Breast epithelium (tissue), 3 donors: ENCODE measurements around the gene NEK6.

Source experiments
- CTCF ChIP-seq, 3 donors: fragments of 450-650 bp; IDR thresholded peaks; one replicate each; pipeline ENCODE4 v1.5.1; 2016 to 2017; ENCODE audit warnings: antibody characterized with exemption in 3 of 3, mild to moderate bottlenecking in 3 of 3, moderate library complexity in 3 of 3
- POLR2AphosphoS5 ChIP-seq, 3 donors: sonication (generic); formaldehyde crosslinking; IDR thresholded peaks; one replicate each; pipeline ENCODE4 v1.6.1; 2017; ENCODE audit warnings: antibody characterized with exemption in 3 of 3

GRCh38 chr9:124278054-124278540 lies 20.3 kb downstream of the NEK6 start:
- TF ChIP-seq CTCF (IDR thresholded peaks at IDR 0.05) (no peak), POLR2AphosphoS5 (IDR thresholded peaks at IDR 0.05) (no peak)
